ENCODE measurements around the gene NTN3. TPM values are rescaled to one million over a fixed set of nuclear protein-coding genes. Genes with fewer than 3 reads are reported as not detected.

NTN3 gene
- total and polyA plus RNA-seq, 2 of the 8 experiments (the other 6 are each of a cell fraction or from before 2014, with no cell fraction given): 0.30 to 0.34 TPM

- TF ChIP-seq KDM1A (IDR thresholded peaks at IDR 0.05; ENCODE audit: borderline replicate concordance, low read length): no peak
- TF ChIP-seq USF2 (IDR thresholded peaks at IDR 0.05; ENCODE audit: low read length): no peak
- no peak for TF ChIP-seq CHD2 (IDR thresholded peaks at IDR 0.05; ENCODE audit: low read length)
- no peak for TF ChIP-seq SP1 (IDR thresholded peaks at IDR 0.05; ENCODE audit: low read depth, low read length)
- TF ChIP-seq, protein P1, sequence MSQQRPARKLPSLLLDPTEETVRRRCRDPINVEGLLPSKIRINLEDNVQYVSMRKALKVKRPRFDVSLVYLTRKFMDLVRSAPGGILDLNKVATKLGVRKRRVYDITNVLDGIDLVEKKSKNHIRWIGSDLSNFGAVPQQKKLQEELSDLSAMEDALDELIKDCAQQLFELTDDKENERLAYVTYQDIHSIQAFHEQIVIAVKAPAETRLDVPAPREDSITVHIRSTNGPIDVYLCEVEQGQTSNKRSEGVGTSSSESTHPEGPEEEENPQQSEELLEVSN (IDR thresholded peaks at IDR 0.05): peak; percentile 70; the same call in 1 of the 2 replicates
- 0 out of 2 replicates have a peak, but pooled peaks have one; percentile 49 for TF ChIP-seq PHF8 (conservative IDR thresholded peaks at IDR 0.05; ENCODE audit: low read depth, low read length)
- TF ChIP-seq, protein P2, sequence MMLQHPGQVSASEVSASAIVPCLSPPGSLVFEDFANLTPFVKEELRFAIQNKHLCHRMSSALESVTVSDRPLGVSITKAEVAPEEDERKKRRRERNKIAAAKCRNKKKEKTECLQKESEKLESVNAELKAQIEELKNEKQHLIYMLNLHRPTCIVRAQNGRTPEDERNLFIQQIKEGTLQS (IDR thresholded peaks at IDR 0.05; ENCODE audit: insufficient read depth, low read depth, low read length): no peak
Observed at GRCh38 chr16:2468233-2468724, 2.8 kb upstream of the NTN3 start (continued).
